OCI-LY7 (cell line): ENCODE results near the gene HOXB3. TPM values are rescaled to one million over a fixed set of nuclear protein-coding genes. Genes with fewer than 3 reads are reported as not detected.

Source experiments
- BruUV-seq: library from RNA; stranded (reverse); fragments of 400-500 nt; replicated peaks from 2 replicates; lab custom pipeline; 2021; lab: Mats Ljungman, UMichigan
- CTCF ChIA-PET: fragments of 300-600 bp; sonication (Branson Sonifier 250); formaldehyde crosslinking; loops from one replicate; lab custom pipeline; 2022; ENCODE audit warnings: antibody characterized with exemption; ENCODE audit not compliant: unreplicated experiment; lab: Charles Lee
- POLR2A ChIA-PET: fragments of 300-600 bp; sonication (Branson Sonifier 250); formaldehyde crosslinking; loops from one replicate; lab custom pipeline; 2022; ENCODE audit warnings: antibody characterized with exemption; lab: Charles Lee
- DNase-seq: peaks from one replicate; pipeline ENCODE4 v3.0.0-alpha.2; 2015; ENCODE audit warnings: low spot score
- H2AFZ ChIP-seq: fragments of 200-600 bp; sonication (generic), shearing (Covaris generic); 2 replicates; pipeline ENCODE4 v1.6.1; 2014; ENCODE audit warnings: mild to moderate bottlenecking, antibody characterized with exemption, low read length, moderate library complexity
- H3K27ac ChIP-seq: fragments of 200-600 bp; sonication (generic); 2 replicates; pipeline ENCODE4 v1.5.1; 2014; ENCODE audit warnings: mixed run types, low read depth, mild to moderate bottlenecking, moderate library complexity, low read length, inconsistent platforms; ENCODE audit not compliant: poor library complexity, severe bottlenecking
- H3K36me3 ChIP-seq: fragments of 200-600 bp; sonication (generic); 2 replicates; pipeline ENCODE4 v1.6.1; 2014; ENCODE audit warnings: mild to moderate bottlenecking, antibody characterized with exemption, low read length, moderate library complexity, mixed read lengths; ENCODE audit not compliant: insufficient read depth
- H3K4me1 ChIP-seq: fragments of 200-600 bp; sonication (generic); 2 replicates; pipeline ENCODE4 v1.5.1; 2014; ENCODE audit warnings: mild to moderate bottlenecking, low read length; ENCODE audit not compliant: insufficient read depth, poor library complexity, severe bottlenecking
- H3K4me2 ChIP-seq: fragments of 200-600 bp; sonication (generic); 2 replicates; pipeline ENCODE4 v1.6.1; 2014; ENCODE audit warnings: mild to moderate bottlenecking, low read length
- H3K4me3 ChIP-seq: fragments of 200-600 bp; sonication (generic); 2 replicates; pipeline ENCODE4 v1.5.1; 2014; ENCODE audit warnings: mild to moderate bottlenecking, low read depth, low read length; ENCODE audit not compliant: poor library complexity, severe bottlenecking
- H3K79me2 ChIP-seq: fragments of 200-600 bp; sonication (generic); 2 replicates; pipeline ENCODE4 v1.6.1; 2016; ENCODE audit warnings: low read depth, mild to moderate bottlenecking, low read length, moderate library complexity, mixed read lengths; ENCODE audit not compliant: insufficient read depth
- H3K9me2 ChIP-seq: fragments of 200-600 bp; sonication (generic); 2 replicates; pipeline ENCODE4 v1.6.1; 2016; ENCODE audit warnings: mild to moderate bottlenecking, low read length, mixed read lengths; ENCODE audit not compliant: insufficient read depth
- H3K9me3 ChIP-seq: fragments of 200-600 bp; sonication (generic); 2 replicates; pipeline ENCODE4 v1.6.1; 2014; ENCODE audit warnings: mild to moderate bottlenecking, mixed run types, low read length, mixed read lengths
- H4K20me1 ChIP-seq: fragments of 200-600 bp; sonication (generic); 2 replicates; pipeline ENCODE4 v1.6.1; 2014; ENCODE audit warnings: mild to moderate bottlenecking, antibody characterized with exemption, low read length, moderate library complexity, mixed read lengths; ENCODE audit not compliant: insufficient read depth
- CTCF ChIP-seq: fragments of 200-600 bp; sonication (generic); conservative IDR thresholded peaks from 2 replicates; pipeline ENCODE4 v1.5.1; 2014; ENCODE audit warnings: mild to moderate bottlenecking, antibody characterized with exemption, low read length, moderate library complexity, mixed read lengths
- EZH2phosphoT487 ChIP-seq: fragments of 200-600 bp; sonication (generic); IDR thresholded peaks from 2 replicates; pipeline ENCODE4 v1.6.1; 2018; ENCODE audit warnings: low read depth, borderline replicate concordance, mild to moderate bottlenecking, mixed run types, antibody characterized with exemption, low read length, moderate library complexity, mixed read lengths
- intact Hi-C: fragments of 100-400 bp; cut with micrococcal nuclease; formaldehyde crosslinking; loops from one replicate; pipeline ENCODE4 v1.10.0; 2022; ENCODE audit not compliant: unreplicated experiment
- total RNA-seq, 2 experiments: library from RNA; depleted of rRNA in 1 of 2; stranded (reverse); fragments of >200 nt in 1 of 2; shearing (Covaris generic) in 1 of 2; gene quantifications; 2 replicates each; pipeline ENCODE4 v1.2.3, GENCODE V29; 2014 to 2022

HOXB3 gene
- total RNA-seq, 2 experiments from 2014 or later, result 7.7 to 13.0 TPM

GRCh38 chr17:48552466-48553189 lies 37.4 kb downstream of the HOXB3 start:
- DNase-seq, result no peak
- Histone ChIP-seq H3K79me2 (no peaks in the 10 kb centered on the region), H3K4me3 (no peak overlapping the region), H4K20me1 (no peaks in the 10 kb centered on the region), H3K4me1 (no peaks in the 10 kb centered on the region), H3K27ac (no peak overlapping the region), H2AFZ (no peak overlapping the region), H3K4me2 (no peak overlapping the region), H3K9me2 (no peaks in the 10 kb centered on the region), H3K36me3 (peaks cover 12% of the 10 kb centered on the region; the same call in 1 of the 2 replicates), H3K9me3 (no peaks in the 10 kb centered on the region)
- intact Hi-C loops, result no loop called here
- no TSS peak for BruUV-seq
- ChIA-PET POLR2A (no interaction called here), CTCF (no interaction called here)
- TF ChIP-seq EZH2phosphoT487 (no peak), CTCF (no peak)

GRCh38 chr17:48551596-48552465 lies 38.2 kb downstream of the HOXB3 start:
- H4K20me1 ChIP-seq, result no peaks in the 10 kb centered on the region
- BruUV-seq, result no TSS peak
- DNase-seq, result no peak
- TF ChIP-seq EZH2phosphoT487 (no peak), CTCF (no peak)
- H3K36me3 ChIP-seq, result peaks cover 12% of the 10 kb centered on the region; the same call in 1 of the 2 replicates
- H3K27ac ChIP-seq, result no peak overlapping the region
- intact Hi-C loops, result no loop called here
- no peaks in the 10 kb centered on the region for H3K9me3 ChIP-seq
- CTCF ChIA-PET, result no interaction called here
- no peak overlapping the region for H3K4me3 ChIP-seq
- H3K79me2 ChIP-seq, result no peaks in the 10 kb centered on the region
- H3K4me1 ChIP-seq, result no peaks in the 10 kb centered on the region
- H3K9me2 ChIP-seq, result no peaks in the 10 kb centered on the region
- POLR2A ChIA-PET, result no interaction called here
- no peak overlapping the region for H2AFZ ChIP-seq
- no peak overlapping the region for H3K4me2 ChIP-seq

GRCh38 chr17:48551214-48551555 lies 38.9 kb downstream of the HOXB3 start:
- Histone ChIP-seq H3K4me1 (no peaks in the 10 kb centered on the region), H3K4me2 (no peak overlapping the region), H3K9me3 (no peaks in the 10 kb centered on the region), H3K27ac (no peak overlapping the region), H3K79me2 (no peaks in the 10 kb centered on the region), H4K20me1 (no peaks in the 10 kb centered on the region), H3K9me2 (no peaks in the 10 kb centered on the region), H3K4me3 (no peak overlapping the region), H2AFZ (no peak overlapping the region), H3K36me3 (peaks cover 12% of the 10 kb centered on the region; the same call in 1 of the 2 replicates)
- intact Hi-C loops, result no loop called here
- DNase-seq, result no peak
- ChIA-PET CTCF (no interaction called here), POLR2A (no interaction called here)
- BruUV-seq, result no TSS peak
- no peak for TF ChIP-seq EZH2phosphoT487
- TF ChIP-seq CTCF, result no peak
